GM12878 (cell line): ENCODE results near the gene FKBP11. TPM values are rescaled to one million over a fixed set of nuclear protein-coding genes. Genes with fewer than 3 reads are reported as not detected.

Experiments used
- ATAC-seq: fragments of 200-7000 bp; cut with Tn5 transposase; 3 replicates; pipeline ENCODE4 v1.9.1; 2020; ENCODE audit warnings: mild to moderate bottlenecking, moderate library complexity
- BruUV-seq: library from RNA; stranded (reverse); fragments of 400-500 nt; replicated peaks from 2 replicates; lab custom pipeline; 2021; lab: Mats Ljungman, UMichigan
- CTCF ChIA-PET: fragments of 300-600 bp; sonication (Branson Sonifier 250); formaldehyde crosslinking; extraction: SDS; loops from one replicate; lab custom pipeline; 2021; ENCODE audit warnings: inconsistent platforms; lab: Yijun Ruan, JAX
- POLR2A ChIA-PET: fragments of 350-600 bp; formaldehyde crosslinking; extraction: SDS; loops from one replicate; lab custom pipeline; 2021; ENCODE audit warnings: inconsistent platforms; lab: Charles Lee
- RAD21 ChIA-PET: fragments of 300-600 bp; sonication (Branson Sonifier 250); formaldehyde crosslinking; loops from one replicate; lab custom pipeline; 2023; ENCODE audit warnings: antibody characterized with exemption; ENCODE audit not compliant: unreplicated experiment; lab: Charles Lee
- SMC1A ChIA-PET: fragments of 300-600 bp; sonication (Branson Sonifier 250); formaldehyde crosslinking; loops from one replicate; lab custom pipeline; 2023; ENCODE audit not compliant: unreplicated experiment, uncharacterized antibody; lab: Charles Lee
- DNase-seq: peaks from one replicate; pipeline ENCODE4 v3.0.0-alpha.2; 2011; ENCODE audit warnings: low read depth, low spot score
- FAIRE-seq: peaks from 3 replicates; lab custom pipeline; 2011; peaks lifted over from hg19 to GRCh38; lab: Jason Lieb, UNC
- H2AFZ ChIP-seq: 2 replicates; pipeline ENCODE4 v1.6.0; 2011; ENCODE audit warnings: low read depth, low read length, control low read depth; ENCODE audit not compliant: control insufficient read depth
- H3K27ac ChIP-seq: 2 replicates; pipeline ENCODE4 v1.5.1; 2011; ENCODE audit warnings: control low read depth; ENCODE audit not compliant: control insufficient read depth, insufficient read depth
- H3K27me3 ChIP-seq, 2 experiments: replicated peaks in 1 of 2; 2 replicates each; pipeline versions ENCODE4 v1.6.0 to v1.6.1; 2011; ENCODE audit warnings: low read length in 1 of 2; ENCODE audit not compliant: control insufficient read depth in 2 of 2, insufficient read depth in 2 of 2
- H3K36me3 ChIP-seq, 2 experiments: 2 replicates each; pipeline ENCODE4 v1.5.1; 2011; ENCODE audit warnings: low read length in 1 of 2; ENCODE audit not compliant: control insufficient read depth in 2 of 2, insufficient read depth in 2 of 2
- H3K4me1 ChIP-seq: 2 replicates; pipeline ENCODE4 v1.6.1; 2011; ENCODE audit warnings: mild to moderate bottlenecking, low read length, moderate library complexity, mixed read lengths; ENCODE audit not compliant: control insufficient read depth, insufficient read depth
- H3K4me2 ChIP-seq: 2 replicates; pipeline ENCODE4 v1.6.0; 2011; ENCODE audit warnings: control low read depth; ENCODE audit not compliant: control insufficient read depth, insufficient read depth
- H3K4me3 ChIP-seq: fragments of 200-600 bp; sonication (generic); 2 replicates; pipeline ENCODE4 v1.5.1; 2016
- H3K79me2 ChIP-seq: 2 replicates; pipeline ENCODE4 v1.6.0; 2011; ENCODE audit warnings: low read length; ENCODE audit not compliant: control insufficient read depth, insufficient read depth
- H3K9ac ChIP-seq: 2 replicates; pipeline ENCODE4 v1.8.0; 2011; ENCODE audit warnings: low read length, control low read depth, mixed read lengths; ENCODE audit not compliant: control insufficient read depth, insufficient read depth
- H3K9me3 ChIP-seq: replicated peaks from 3 replicates; pipeline ENCODE4 v1.5.1; 2011; ENCODE audit warnings: mild to moderate bottlenecking, low read length; ENCODE audit not compliant: control insufficient read depth, insufficient read depth
- H4K20me1 ChIP-seq: 2 replicates; pipeline ENCODE4 v1.6.0; 2011; ENCODE audit not compliant: control insufficient read depth, insufficient read depth
- ATF3 ChIP-seq: IDR thresholded peaks from 2 replicates; pipeline ENCODE4 v1.6.1; 2011; ENCODE audit warnings: low read depth, mild to moderate bottlenecking, low read length, moderate library complexity, borderline replicate concordance; ENCODE audit errors: extremely low read depth
- BMI1 ChIP-seq: fragments of 450-650 bp; IDR thresholded peaks from 2 replicates; pipeline ENCODE4 v1.6.1; 2016; ENCODE audit warnings: mild to moderate bottlenecking, moderate library complexity, borderline replicate concordance
- CREM ChIP-seq: IDR thresholded peaks from 2 replicates; pipeline ENCODE4 v1.6.1; 2014; ENCODE audit warnings: antibody characterized with exemption, low read depth
- HDGF ChIP-seq: fragments of 450-650 bp; IDR thresholded peaks from 2 replicates; pipeline ENCODE4 v1.6.1; 2016; ENCODE audit warnings: antibody characterized with exemption
- MAX ChIP-seq: IDR thresholded peaks from 2 replicates; pipeline ENCODE4 v1.6.1; 2012; ENCODE audit warnings: low read depth, low read length, improper control_type of control experiment
- MEF2B ChIP-seq: fragments of 450-650 bp; IDR thresholded peaks from 2 replicates; pipeline ENCODE4 v1.6.1; 2018; ENCODE audit warnings: mild to moderate bottlenecking, moderate library complexity; ENCODE audit not compliant: partially characterized antibody, poor library complexity, severe bottlenecking
- NKRF ChIP-seq: fragments of 450-650 bp; conservative IDR thresholded peaks from 2 replicates; pipeline ENCODE4 v1.6.1; 2017; ENCODE audit warnings: mild to moderate bottlenecking, moderate library complexity
- NRF1 ChIP-seq: conservative IDR thresholded peaks from 2 replicates; pipeline ENCODE4 v1.6.1; 2011; ENCODE audit warnings: mild to moderate bottlenecking, low read depth, low read length, improper control_type of control experiment
- SMC3 ChIP-seq: IDR thresholded peaks from 2 replicates; pipeline ENCODE4 v1.6.1; 2011; ENCODE audit warnings: low read length, improper control_type of control experiment, borderline replicate concordance
- USF2 ChIP-seq: IDR thresholded peaks from 2 replicates; pipeline ENCODE4 v1.6.1; 2011; ENCODE audit warnings: low read depth, low read length, improper control_type of control experiment, borderline replicate concordance
- YY1 ChIP-seq: IDR thresholded peaks from 2 replicates; pipeline ENCODE4 v1.6.1; 2011; ENCODE audit warnings: low read depth, mild to moderate bottlenecking, low read length
- ZBTB11 ChIP-seq: fragments of 450-650 bp; formaldehyde crosslinking; IDR thresholded peaks from 2 replicates; pipeline ENCODE4 v1.5.0; 2022; ENCODE audit warnings: mild to moderate bottlenecking, missing genetic modification characterization
- WGBS: methylation state at CpG from one replicate; pipeline ENCODE4 v1.1.6; 2016; ENCODE audit warnings: low lambda C conversion rate; ENCODE audit not compliant: insufficient replicate concordance, insufficient coverage; ENCODE audit errors: missing lambda C conversion rate; 5-methylcytosine and 5-hydroxymethylcytosine counted together
- in situ Hi-C: fragments of 300-500 bp; cut with MboI; formaldehyde crosslinking; loops from 9 replicates; pipeline ENCODE4 v1.14.3; 2018; ENCODE audit warnings: mixed read lengths
- intact Hi-C: fragments of 100-400 bp; cut with micrococcal nuclease; formaldehyde crosslinking; loops from one replicate; pipeline ENCODE4 v1.14.2; 2022; ENCODE audit not compliant: unreplicated experiment
- polyA plus RNA-seq, 11 experiments: library from polyadenylated mRNA; depleted of rRNA in 4 of 11; unstranded in 6 of 11; stranded (reverse) in 5 of 11; fragments of >200 nt; fragmentation: Nextera tagmentation in 4 of 11; fragmentation: Illumina TruSeq in 1 of 11; extraction: Ambion mirVana in 4 of 11; extraction: Trizol in 1 of 11; gene quantifications; 1 replicate in 1 of 11; 2 replicates in 10 of 11; pipeline versions ENCODE4 v1.2.1 to v1.2.3, GENCODE V29; 2011 to 2016; ENCODE audit warnings: inconsistent platforms in 2 of 11, missing spikeins in 2 of 11, low read depth in 1 of 11
- total RNA-seq, 4 experiments: library from RNA; depleted of rRNA in 3 of 4; stranded (reverse); fragments of >200 nt in 3 of 4; fragmentation: Illumina TruSeq in 1 of 4; extraction: Trizol in 1 of 4; gene quantifications; 2 replicates each; pipeline versions ENCODE4 v1.2.1 to v1.2.3, GENCODE V29; 2013 to 2021
- TF ChIP-seq, protein P1 (sequence below): fragments of 450-650 bp; IDR thresholded peaks from 2 replicates; pipeline ENCODE4 v1.6.1; 2016; ENCODE audit warnings: mild to moderate bottlenecking

The FKBP11 gene
- total and polyA plus RNA-seq, 10 of the 15 experiments (the other 5 are each of a cell fraction or from before 2014, with no cell fraction given) = 25.0 to 135 (median 56.5) TPM

DNA sequence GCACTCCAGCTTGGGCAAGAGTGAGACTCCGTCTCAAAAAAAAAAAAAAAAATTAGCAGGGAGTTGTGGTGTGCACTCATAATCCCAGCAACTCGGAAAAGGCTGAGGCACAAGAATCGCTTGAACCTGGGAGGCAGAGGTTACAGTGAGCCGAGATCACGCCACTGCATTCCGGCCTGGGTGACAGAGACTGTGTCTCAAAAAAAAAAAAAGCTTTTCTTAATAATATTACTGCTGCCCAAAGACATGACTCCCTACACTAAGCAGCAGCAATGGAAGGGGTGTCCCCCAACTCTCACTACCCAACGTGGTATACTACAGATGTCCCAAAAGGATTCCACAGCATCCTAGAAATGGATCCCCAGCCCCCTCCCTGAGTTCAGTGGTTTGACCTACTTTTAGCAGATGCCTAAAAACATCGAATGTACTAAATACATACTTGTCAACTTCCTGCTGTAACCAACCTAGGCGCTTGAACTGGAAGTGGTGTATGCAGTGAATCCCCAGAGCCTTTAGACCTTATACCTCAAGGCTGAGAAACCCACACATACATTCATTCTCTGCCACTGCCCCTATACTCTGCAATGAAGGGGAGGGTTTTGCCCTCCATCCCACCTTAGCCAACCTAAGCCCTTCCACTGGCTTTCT, 8.5 kb upstream of the FKBP11 start (continued):
- no peak for TF ChIP-seq CREM
- no peak for TF ChIP-seq ZBTB11 (CRISPR knock-in tag)
- no peak for TF ChIP-seq BMI1
- TF ChIP-seq YY1 = no peak

- intact Hi-C loops (no loop called here), in situ Hi-C loops (no loop called here)
- WGBS = 81% methylated on average over 2 of the region's 2 CpGs
- no peaks in the 10 kb centered on the region for H3K4me1 ChIP-seq
- H3K9me3 ChIP-seq = no peaks in the 10 kb centered on the region
- H2AFZ ChIP-seq = no peak overlapping the region
- H3K4me2 ChIP-seq = no peak overlapping the region
- ATAC-seq (no peak), DNase-seq (no peak), FAIRE-seq (no peak)
- ChIA-PET CTCF (interaction anchor here (1.7 to 4.6 kb wide), 2 partner anchors 23 to 55 kb away, joined by 3 to 27 read pairs; no protein-coding TSS in a partner anchor), SMC1A (no interaction called here), POLR2A (interaction anchor here (0.6 to 1.2 kb wide), 3 partner anchors 76 to 238 kb away, joined by 4 to 6 read pairs (median 5); no protein-coding TSS in a partner anchor), RAD21 (no interaction called here)
- no peaks in the 10 kb centered on the region for H3K79me2 ChIP-seq
- no peak overlapping the region for H3K9ac ChIP-seq
- H3K27me3 ChIP-seq = no peaks in the 10 kb centered on the region
- no peak overlapping the region for H3K27ac ChIP-seq
- H3K36me3 ChIP-seq = peaks cover 14 to 17% of the 10 kb centered on the region in 2 experiments
- no peaks in the 10 kb centered on the region for H4K20me1 ChIP-seq
- BruUV-seq = no TSS peak
- no peak overlapping the region for H3K4me3 ChIP-seq
- TF ChIP-seq ATF3 = no peak
- TF ChIP-seq MAX = no peak
- TF ChIP-seq MEF2B = no peak
- TF ChIP-seq NKRF = no peak
- TF ChIP-seq USF2 = no peak
- no peak for TF ChIP-seq NRF1
- TF ChIP-seq, protein P1, sequence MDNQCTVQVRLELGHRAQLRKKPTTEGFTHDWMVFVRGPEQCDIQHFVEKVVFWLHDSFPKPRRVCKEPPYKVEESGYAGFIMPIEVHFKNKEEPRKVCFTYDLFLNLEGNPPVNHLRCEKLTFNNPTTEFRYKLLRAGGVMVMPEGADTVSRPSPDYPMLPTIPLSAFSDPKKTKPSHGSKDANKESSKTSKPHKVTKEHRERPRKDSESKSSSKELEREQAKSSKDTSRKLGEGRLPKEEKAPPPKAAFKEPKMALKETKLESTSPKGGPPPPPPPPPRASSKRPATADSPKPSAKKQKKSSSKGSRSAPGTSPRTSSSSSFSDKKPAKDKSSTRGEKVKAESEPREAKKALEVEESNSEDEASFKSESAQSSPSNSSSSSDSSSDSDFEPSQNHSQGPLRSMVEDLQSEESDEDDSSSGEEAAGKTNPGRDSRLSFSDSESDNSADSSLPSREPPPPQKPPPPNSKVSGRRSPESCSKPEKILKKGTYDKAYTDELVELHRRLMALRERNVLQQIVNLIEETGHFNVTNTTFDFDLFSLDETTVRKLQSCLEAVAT = no peak
- no peak for TF ChIP-seq SMC3
- no peak for TF ChIP-seq HDGF
Measured at GRCh38 chr12:48932878-48933277, 7.6 kb upstream of the FKBP11 start.
